Caki2 (cell line): ENCODE data around the gene METRN. TPM values are rescaled to one million over a fixed set of nuclear protein-coding genes. Genes with fewer than 3 reads are reported as not detected.
"Not testable (repeated sequence)": the region's sequence is repeated elsewhere in the genome, so short reads cannot be mapped to it uniquely, and the experiment has no call there.

Source experiments
- DNase-seq: peaks from one replicate; pipeline ENCODE4 v3.0.0-alpha.2; 2015; ENCODE audit warnings: low read depth
- in situ Hi-C: cut with HindIII; loops from 2 replicates; pipeline ENCODE4 v1.10.0; 2016; ENCODE audit warnings: low sequenced_read_pairs, low pct_unique_long_range_greater_than_20kb, mixed read lengths
- total RNA-seq: library from RNA; depleted of rRNA; stranded (reverse); fragments of >200 nt; shearing (Covaris generic); gene quantifications from 2 replicates; pipeline ENCODE4 v1.2.3, GENCODE V29; 2014; ENCODE audit warnings: low replicate concordance

The METRN gene
- total RNA-seq, 1 experiment from 2014 or later: 1,492 TPM

- no peak for DNase-seq
- in situ Hi-C loops: no loop called here
Measured at GRCh38 chr16:686459-687260, 28.3 kb upstream of the METRN start.

DNA sequence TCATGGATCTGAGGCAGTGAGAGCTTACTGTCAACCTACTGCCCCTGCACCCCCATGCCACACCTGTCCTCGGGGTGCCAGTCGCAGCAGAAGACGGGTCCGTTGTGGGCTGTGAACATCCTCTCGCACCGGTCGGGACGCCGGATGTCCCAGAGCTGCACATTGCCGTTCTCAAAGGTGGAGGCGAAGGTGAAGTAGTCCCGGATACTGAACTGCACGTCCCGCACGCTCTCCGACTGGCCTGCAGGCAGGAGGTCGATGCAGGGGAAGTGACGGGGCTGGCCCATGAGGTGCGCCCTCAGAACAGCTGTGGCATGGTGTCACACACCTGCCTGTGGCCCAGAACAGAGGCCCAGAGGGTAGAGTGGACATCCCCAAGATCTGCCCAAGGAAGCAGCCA is 27.4 kb upstream of the METRN start:
- in situ Hi-C loops: no loop called here
- DNase-seq: no peak

DNA sequence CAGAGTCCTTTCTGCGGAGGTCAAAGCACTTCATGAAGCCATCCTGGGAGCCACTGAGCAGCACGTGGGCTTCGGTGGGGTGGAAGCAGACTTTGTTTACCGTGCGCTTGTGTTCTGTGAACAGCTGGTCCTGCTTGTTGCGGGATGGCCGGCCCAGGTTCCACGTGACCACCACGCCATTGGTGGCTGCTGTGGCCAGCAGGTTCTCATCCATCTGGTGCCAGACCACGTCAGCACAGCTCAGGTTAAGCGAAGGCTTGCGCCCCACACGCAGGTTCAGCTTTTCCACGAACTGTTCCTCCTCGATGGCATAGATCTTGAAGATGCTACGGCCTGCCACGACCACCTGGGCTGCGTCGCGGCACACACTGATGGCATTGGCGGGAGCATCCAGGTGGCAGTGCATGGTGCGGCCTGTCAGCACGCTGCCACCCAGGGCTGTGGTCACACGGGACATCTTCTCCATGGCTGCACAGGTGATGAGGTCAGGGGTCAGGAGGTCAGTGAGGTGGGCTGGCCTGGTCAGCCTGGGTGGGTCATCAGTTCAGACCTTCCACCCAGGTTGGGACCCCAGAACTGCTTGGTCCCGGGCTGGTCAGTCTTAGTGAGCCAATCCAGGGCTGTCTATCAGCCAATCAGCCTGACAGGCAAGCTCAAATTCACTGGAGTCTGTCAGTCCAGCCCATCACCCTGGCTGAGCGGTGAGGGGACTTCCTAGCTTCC is 25.6 kb upstream of the METRN start:
- in situ Hi-C loops: no loop called here
- DNase-seq: no peak

- in situ Hi-C loops, DNase-seq: not testable (repeated sequence)
Measured at GRCh38 chr16:691242-691641, 23.7 kb upstream of the METRN start.

DNA sequence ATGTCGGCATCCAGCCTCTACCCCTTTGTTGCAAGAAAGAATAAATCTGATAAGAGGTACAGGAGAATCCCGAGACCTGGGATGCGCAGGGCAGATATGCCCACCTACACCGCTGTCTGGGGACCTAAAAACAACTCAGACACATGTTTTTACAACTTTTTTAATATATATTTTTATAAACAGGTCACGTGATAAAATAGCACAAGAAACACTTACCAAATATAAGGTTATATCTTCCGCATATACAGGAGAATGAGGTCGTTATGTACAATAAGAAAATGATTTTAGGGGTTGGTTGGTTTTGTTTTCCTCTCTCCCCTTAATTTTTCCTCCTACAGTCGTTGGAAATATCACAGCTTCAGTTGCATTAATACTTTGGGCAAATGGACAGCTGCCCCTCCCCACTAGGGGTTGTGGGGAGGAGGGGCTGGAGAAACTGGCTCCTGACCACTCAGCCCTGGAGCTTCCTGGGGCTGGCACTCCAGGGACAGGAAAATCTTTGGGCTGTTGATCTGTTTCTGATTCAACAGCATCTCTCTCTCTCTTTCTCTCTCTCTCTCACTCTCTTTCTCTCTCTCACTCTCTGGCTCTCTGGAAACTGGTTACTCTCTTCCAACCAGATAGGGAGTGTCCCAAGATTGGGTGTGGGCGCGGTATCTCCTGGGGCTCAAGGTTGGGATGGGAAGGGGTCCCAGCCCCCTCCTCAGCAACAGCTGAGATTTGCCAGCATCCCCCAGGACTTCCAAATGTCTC is 22.4 kb upstream of the METRN start:
- DNase-seq: no peak
- in situ Hi-C loops: no loop called here

- no peak for DNase-seq
- in situ Hi-C loops: no loop called here
Measured at GRCh38 chr16:693364-693763, 21.6 kb upstream of the METRN start.

DNA sequence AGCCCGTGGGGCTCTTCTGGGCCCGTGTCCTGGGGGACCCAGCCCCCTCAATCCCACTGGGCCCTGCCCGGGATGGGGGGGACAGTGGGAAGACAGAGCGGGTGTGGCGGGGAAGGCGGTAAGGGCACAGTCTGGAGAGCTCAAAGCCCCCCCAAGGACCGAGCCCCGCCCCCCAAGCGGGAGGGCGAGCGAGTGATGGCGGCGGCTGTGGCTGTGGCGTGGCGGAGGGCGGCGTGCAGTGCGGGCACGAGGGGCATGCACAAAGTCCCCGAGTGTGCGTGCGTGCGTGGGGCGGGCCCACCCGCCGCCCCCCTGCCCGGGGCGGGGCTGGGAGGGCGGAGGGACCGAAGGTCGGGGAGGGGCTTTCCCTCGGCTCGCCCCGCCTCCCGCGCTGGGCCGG is 21.2 kb upstream of the METRN start:
- in situ Hi-C loops: no loop called here
- no peak for DNase-seq

- no peak for DNase-seq
- in situ Hi-C loops: no loop called here
Measured at GRCh38 chr16:694187-694862, 20.6 kb upstream of the METRN start.

GRCh38 chr16:694863-695354 is 20.0 kb upstream of the METRN start:
- no peak for DNase-seq
- in situ Hi-C loops: no loop called here

DNA sequence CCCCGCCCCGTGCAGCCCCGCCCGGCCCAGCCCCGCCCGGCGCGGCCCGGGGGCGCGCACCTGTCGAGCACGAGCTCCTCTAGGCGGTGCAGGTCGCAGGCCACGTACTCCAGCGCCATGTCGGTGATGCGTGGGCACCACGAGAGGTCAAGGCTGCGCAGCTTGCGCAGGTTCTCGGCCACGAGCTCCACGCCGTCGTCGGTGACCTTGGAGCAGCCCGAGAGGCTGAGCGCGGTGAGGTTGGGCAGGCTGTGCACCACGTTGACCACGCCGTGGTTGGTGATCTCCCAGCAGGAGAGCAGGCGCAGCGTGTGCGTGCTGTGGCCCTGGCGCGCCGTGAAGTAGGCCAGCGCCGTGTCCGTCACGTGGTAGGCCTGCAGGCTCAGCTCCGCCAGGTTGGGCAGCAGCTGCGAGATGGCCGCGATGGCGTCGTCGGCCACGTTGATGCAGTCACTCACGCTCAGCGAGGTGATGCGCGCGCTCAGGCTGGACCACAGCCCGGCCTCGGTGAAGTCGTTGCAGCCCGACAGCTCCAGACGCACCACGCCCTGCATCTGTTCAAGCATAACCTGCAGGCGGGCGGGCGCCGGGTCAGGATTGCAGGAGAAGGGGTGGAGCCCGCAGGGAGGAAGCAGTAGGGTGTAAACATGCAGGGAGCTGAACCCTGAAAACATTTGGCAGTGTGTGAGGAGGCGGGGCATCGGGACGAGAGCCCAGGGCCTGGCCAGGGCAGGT is 19.4 kb upstream of the METRN start:
- in situ Hi-C loops: no loop called here
- DNase-seq: peak; percentile 99

DNA sequence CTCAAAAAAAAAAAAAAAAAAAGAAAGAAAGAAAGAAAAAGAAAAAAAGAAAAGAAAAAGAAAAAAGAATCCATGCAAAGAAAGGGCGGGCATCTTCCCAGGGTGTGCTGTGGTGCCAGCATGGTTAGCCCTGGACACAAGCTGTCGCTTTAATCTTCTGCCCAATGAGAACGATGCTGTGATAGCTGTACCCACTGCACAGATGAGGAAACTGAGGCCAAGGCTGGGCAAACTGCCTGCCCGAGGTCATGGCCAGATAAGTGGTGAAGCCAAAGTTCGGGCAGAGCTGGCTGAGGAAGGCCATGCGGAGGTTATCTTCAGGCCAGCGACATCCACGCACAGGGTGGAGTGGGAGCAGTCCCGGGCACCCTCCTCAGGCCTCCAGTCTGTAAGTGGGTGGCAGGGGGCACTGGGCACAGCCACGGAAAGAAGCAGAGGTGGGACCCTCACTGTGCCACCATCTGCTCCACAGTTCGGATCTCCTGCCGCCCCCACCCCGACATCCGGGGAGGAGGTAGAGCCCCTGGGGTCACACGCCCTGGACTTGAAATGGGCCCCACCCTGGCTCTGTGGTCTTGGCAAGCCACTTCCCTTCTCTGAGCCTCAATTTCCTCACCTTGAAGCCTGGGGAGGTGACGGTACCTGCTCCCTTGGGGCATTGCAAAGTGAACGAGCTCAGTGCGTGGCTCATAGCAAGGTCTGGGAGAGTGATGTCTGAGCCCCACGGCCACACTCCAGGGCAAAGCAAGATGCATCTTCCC is 15.8 kb upstream of the METRN start:
- DNase-seq: no peak
- in situ Hi-C loops: no loop called here

- DNase-seq: no peak
- in situ Hi-C loops: no loop called here
Measured at GRCh38 chr16:700684-701584, 14.0 kb upstream of the METRN start.

DNA sequence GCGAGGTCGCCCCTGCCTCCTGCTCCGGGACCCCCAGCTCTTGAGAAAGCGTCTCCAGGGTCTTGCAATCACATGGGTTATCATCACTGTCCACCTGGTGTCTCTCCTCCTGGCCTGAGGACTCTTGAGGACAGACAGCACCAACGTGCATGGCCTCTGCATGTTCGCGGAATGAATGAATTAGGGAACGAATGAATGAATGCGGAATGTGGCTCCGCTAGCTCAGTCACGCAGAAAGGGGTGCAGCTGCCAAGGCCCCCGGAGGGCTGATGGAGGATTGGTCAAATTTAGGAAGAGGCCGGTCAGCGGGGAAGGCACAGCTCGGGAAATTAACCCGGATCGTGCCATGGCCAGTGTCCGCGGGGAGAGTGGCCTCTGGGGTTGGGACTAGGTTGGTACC is 12.6 kb upstream of the METRN start:
- in situ Hi-C loops: no loop called here
- no peak for DNase-seq

GRCh38 chr16:703406-703805 is 11.5 kb upstream of the METRN start:
- DNase-seq: no peak
- in situ Hi-C loops: no loop called here

- no peak for DNase-seq
- in situ Hi-C loops: no loop called here
Measured at GRCh38 chr16:704047-704446, 10.9 kb upstream of the METRN start.
